ENCODE measurements around the gene DNAH7. TPM values are rescaled to one million over a fixed set of nuclear protein-coding genes. Genes with fewer than 3 reads are reported as not detected.
"Not testable (repeated sequence)": the region's sequence is repeated elsewhere in the genome, so short reads cannot be mapped to it uniquely, and the experiment has no call there.

The DNAH7 gene
- total and polyA plus RNA-seq, 3 donors from 2014 or later = 14.9 to 27.1 (median 25.8) TPM

DNA sequence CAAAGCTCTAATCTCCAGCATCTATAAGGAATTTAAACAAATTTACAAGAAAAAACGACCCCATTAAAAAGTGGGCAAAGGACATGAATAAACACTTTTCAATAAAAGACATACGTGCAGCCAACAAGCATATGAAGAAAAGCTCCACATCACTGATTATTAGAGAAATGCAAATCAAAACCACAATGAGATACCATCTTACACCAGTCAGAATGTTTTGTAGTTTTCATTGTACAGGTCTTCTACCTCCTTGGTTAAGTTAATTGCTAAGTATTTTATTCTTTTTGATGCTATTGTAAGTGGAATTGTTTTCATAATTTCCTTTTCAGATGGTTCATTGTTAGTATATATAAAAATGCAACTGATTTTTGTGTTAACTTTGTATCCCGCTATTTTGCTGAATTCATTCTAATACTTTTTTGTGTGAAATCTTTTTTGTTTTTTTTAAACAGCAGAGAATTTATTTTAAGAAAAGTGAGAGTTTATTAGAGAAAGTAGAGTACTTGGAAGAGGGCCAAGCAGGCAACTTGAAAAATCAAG is 370.9 kb downstream of the DNAH7 start:
- DNase-seq = no peak
- intact Hi-C loops (cut with DNase I; ENCODE audit: low total_unique reads) = no loop called here
- H3K4me3 ChIP-seq = no peak overlapping the region
- H3K27ac ChIP-seq = no peak overlapping the region
- TF ChIP-seq, protein P1, sequence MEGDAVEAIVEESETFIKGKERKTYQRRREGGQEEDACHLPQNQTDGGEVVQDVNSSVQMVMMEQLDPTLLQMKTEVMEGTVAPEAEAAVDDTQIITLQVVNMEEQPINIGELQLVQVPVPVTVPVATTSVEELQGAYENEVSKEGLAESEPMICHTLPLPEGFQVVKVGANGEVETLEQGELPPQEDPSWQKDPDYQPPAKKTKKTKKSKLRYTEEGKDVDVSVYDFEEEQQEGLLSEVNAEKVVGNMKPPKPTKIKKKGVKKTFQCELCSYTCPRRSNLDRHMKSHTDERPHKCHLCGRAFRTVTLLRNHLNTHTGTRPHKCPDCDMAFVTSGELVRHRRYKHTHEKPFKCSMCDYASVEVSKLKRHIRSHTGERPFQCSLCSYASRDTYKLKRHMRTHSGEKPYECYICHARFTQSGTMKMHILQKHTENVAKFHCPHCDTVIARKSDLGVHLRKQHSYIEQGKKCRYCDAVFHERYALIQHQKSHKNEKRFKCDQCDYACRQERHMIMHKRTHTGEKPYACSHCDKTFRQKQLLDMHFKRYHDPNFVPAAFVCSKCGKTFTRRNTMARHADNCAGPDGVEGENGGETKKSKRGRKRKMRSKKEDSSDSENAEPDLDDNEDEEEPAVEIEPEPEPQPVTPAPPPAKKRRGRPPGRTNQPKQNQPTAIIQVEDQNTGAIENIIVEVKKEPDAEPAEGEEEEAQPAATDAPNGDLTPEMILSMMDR (IDR thresholded peaks at IDR 0.05) = no peak
- 89 to 90% methylated on average over 3 of the region's 3 CpGs for WGBS, 2 donors
- no peaks in the 10 kb centered on the region for H3K4me1 ChIP-seq
- H3K27me3 ChIP-seq = no peaks in the 10 kb centered on the region
- H3K36me3 ChIP-seq (ENCODE audit: low read depth, missing control alignments) = no peaks in the 10 kb centered on the region
- H3K9me3 ChIP-seq = no peaks in the 10 kb centered on the region

DNA sequence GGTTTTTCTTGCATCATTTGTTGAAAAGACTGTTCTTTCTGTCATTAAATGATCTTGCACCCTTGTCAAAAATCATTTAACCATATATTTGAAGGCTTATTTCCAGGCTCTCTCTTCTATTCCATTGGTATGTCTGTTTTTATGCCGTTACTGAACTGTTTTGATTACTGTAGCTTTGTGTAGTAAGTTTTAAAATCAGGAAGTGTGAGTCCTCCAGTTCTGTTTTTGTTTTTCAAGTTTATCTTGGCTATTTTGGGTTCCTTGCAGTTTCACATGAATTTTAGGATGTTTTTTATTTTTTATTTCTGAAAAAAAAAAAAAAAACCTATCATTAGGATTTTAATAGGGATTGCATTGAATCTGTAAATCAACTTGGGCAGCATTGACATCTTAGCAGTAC is 372.6 kb downstream of the DNAH7 start:
- H3K27ac ChIP-seq = no peak overlapping the region
- no peaks in the 10 kb centered on the region for H3K27me3 ChIP-seq
- intact Hi-C loops (cut with DNase I; ENCODE audit: low total_unique reads) = no loop called here
- no peaks in the 10 kb centered on the region for H3K9me3 ChIP-seq
- no peaks in the 10 kb centered on the region for H3K36me3 ChIP-seq (ENCODE audit: low read depth, missing control alignments)
- no peak overlapping the region for H3K4me3 ChIP-seq
- TF ChIP-seq POLR2A (IDR thresholded peaks at IDR 0.05) = no peak
- TF ChIP-seq, protein P1 (IDR thresholded peaks at IDR 0.05) = no peak
- H3K4me1 ChIP-seq = no peaks in the 10 kb centered on the region
- WGBS, 2 donors = 72 to 79% methylated on average over 1 of the region's 1 CpG
- no peak for DNase-seq

DNA sequence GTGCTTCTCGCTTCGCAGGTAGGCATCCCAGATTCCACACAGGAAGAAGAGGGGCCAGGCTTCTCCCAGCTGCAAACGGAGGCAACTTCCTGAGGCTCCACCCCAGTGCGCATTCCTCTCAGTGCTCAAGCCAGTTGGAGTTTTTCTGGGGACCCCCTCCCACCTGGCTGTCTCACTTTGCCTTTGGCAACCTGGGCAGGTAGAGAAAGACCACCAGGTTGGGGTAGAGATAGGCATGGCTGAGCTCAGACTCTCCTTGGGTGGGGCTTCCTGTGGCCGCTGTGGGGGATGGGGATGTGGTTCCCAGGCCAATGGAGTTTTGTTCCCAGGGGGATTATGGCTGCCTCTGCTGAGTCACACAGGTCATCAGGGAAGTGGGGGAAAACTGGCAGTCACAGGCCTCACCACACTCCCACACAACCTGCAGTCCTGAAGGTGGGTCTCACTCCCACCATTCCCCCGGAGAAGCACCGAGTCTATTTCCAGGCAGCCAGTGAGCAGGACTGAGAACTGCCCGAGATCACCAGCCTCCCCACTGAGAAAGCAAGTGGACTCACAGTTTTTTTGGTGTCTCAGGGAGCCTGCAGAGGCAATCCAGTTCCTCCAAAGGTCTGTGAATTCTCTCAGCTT is 373.5 kb downstream of the DNAH7 start:
- H3K27ac ChIP-seq = no peak overlapping the region
- no peak for DNase-seq
- no peaks in the 10 kb centered on the region for H3K27me3 ChIP-seq
- TF ChIP-seq POLR2A (IDR thresholded peaks at IDR 0.05) = no peak
- TF ChIP-seq, protein P1 (IDR thresholded peaks at IDR 0.05) = no peak
- WGBS, 2 donors = 70 to 78% methylated on average over 5 to 8 of the region's 8 CpGs
- H3K4me1 ChIP-seq = no peaks in the 10 kb centered on the region
- no peaks in the 10 kb centered on the region for H3K36me3 ChIP-seq (ENCODE audit: low read depth, missing control alignments)
- H3K4me3 ChIP-seq = no peak overlapping the region
- no peaks in the 10 kb centered on the region for H3K9me3 ChIP-seq
- intact Hi-C loops (cut with DNase I; ENCODE audit: low total_unique reads) = no loop called here

DNA sequence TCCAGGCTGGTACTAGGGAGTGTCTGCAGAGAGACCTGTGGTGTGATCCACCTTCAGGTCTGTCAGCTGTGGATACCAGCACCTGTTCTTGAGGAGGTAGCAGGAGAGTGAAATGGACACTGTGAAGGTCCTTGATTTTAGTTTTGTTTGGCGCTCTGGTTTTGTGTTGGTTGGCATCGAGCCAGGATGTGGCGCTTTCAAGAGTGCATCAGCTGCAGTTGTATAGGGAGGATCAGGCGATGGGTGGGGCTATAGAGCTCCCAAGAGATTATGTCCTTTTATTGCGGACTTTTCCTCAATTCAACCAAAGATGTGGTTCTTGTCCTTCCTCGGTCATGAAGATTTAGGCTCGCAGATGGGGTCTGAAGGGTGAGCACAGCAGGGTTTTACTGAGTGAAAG is 374.1 kb downstream of the DNAH7 start:
- Histone ChIP-seq H3K4me3 (no peak overlapping the region), H3K27ac (no peak overlapping the region), H3K4me1 (no peaks in the 10 kb centered on the region), H3K36me3 (ENCODE audit: low read depth, missing control alignments) (no peaks in the 10 kb centered on the region), H3K27me3 (no peaks in the 10 kb centered on the region), H3K9me3 (no peaks in the 10 kb centered on the region)
- DNase-seq = no peak
- WGBS, 2 donors = 79 to 91% methylated on average over 6 to 7 of the region's 7 CpGs
- TF ChIP-seq POLR2A (IDR thresholded peaks at IDR 0.05) = no peak
- TF ChIP-seq, protein P1 (IDR thresholded peaks at IDR 0.05) = no peak
- intact Hi-C loops (cut with DNase I; ENCODE audit: low total_unique reads) = no loop called here

DNA sequence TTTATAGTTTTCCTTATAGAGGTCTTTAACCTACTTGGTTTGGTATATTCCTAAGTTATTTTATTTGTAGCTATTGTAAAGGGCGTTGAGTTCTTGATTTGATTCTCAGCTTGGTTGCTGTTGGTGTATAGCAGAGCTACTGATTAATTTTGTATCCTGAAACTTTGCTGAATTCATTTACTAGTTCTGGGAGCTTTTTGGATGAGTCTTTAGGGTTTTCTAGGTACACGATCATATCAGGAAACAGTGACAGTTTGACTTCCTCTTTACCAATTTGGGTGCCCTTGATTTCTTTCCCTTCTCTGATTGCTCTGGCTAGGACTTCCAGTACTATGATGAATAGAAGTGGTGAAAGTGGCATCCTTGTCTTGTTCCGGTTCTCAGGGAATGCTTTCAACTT is 376.1 kb downstream of the DNAH7 start:
- H3K36me3 ChIP-seq (ENCODE audit: low read depth, missing control alignments); H3K27ac ChIP-seq; intact Hi-C loops (cut with DNase I; ENCODE audit: low total_unique reads): not testable (repeated sequence)

More for the DNA sequence above, 376.1 kb downstream of the DNAH7 start:
- DNase-seq, H3K27me3 ChIP-seq, H3K9me3 ChIP-seq, H3K4me1 ChIP-seq, H3K4me3 ChIP-seq: not testable (repeated sequence)
- WGBS, 2 donors = 84 to 91% methylated on average over 3 of the region's 3 CpGs

Other genes starting within 250 kb of the DNAH7 start
- gene STK17B, start 102.7 kb upstream of the DNAH7 start, total RNA-seq = 10 to 100 TPM; 10.4 to 10.6 TPM
- gene STK17B, start 102.7 kb upstream of the DNAH7 start, polyA plus RNA-seq (ENCODE audit: insufficient read depth, low read depth, low replicate concordance) = 18.1 TPM

Data from testis (tissue), 3 donors.